GM11168 (cell line): Measurements from ENCODE around the gene PHACTR2.
"Not testable (repeated sequence)": the region's sequence is repeated elsewhere in the genome, so short reads cannot be mapped to it uniquely, and the experiment has no call there.

Source experiments
- in situ Hi-C: fragments of 300-500 bp; cut with MboI; formaldehyde crosslinking; loops from one replicate; pipeline ENCODE4 v1.12.0; 2022; ENCODE audit warnings: low sequenced_read_pairs; ENCODE audit not compliant: unreplicated experiment

Gene PHACTR2

DNA sequence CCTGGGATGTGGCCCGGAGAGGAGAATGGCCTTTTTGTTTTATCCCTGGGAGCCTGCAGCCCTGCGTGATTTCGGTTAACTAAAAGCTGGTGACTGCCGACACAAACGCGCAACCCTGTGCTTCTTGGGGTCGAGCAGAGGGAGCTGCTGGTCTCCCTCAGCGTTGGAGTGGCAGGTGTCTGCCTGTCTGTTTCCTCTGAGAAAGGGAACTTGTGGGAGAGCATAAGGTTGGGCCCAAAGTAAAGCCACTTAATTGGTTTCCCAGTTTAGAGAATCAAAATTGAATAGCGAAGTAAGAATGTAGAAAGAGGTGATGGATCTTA, 165.9 kb downstream of the PHACTR2 start:
- in situ Hi-C loops, result no loop called here

DNA sequence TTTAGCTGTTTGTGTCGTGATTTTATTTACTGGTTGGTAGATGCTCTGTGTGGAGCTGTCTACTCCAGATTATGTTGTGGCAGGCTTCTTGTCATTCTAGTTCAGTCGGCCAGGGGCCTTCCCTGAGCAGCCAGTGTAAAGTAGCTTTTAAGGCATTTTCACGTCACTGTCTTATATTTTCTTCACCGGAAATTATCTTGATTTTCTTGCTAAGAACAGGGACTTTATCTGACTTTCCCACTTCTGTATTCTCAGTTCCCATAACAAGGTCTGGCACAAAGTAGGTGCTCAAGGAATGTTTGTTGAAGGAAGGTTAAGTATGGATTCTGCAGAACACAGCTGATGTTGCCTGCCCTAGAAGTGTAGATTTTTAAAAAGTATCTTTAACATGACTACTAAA, 166.2 kb downstream of the PHACTR2 start:
- in situ Hi-C loops, result no loop called here

DNA sequence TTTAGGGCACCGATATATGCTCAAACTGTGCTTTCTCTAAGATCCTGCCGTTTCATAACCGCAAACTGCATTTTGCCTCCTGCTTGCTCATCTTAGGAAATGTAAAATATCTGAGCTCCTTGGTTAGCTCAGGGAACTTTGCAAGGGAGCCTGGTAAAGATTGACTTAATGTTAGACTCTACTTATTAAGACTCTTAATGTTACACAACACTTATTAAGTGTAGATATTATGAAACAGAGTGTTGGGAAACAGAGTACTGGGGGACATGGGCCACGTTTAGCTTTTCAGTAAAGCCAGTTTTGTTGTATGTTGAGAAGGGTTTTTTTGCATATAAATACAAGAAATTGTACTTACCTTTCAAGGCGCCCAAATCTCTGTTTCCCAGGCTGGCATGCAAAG, 167.3 kb downstream of the PHACTR2 start:
- in situ Hi-C loops, result no loop called here

DNA sequence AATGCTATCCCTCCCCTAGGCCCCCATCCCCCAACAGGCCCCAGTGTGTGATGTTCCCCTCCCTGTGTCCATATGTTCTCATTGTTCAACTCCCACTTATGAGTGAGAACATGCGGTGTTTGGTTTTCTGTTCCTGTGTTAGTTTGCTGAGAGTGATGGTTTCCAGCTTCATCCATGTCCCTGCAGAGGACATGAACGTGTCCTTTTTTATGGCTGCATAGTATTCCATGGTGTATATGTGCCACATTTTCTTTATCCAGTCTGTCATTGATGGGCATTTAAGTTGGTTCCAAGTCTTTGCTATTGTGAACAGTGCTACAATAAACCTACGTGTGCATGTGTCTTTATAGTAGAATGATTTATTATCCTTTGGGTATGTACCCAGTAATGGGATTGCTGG, 173.9 kb downstream of the PHACTR2 start:
- in situ Hi-C loops, result not testable (repeated sequence)

DNA sequence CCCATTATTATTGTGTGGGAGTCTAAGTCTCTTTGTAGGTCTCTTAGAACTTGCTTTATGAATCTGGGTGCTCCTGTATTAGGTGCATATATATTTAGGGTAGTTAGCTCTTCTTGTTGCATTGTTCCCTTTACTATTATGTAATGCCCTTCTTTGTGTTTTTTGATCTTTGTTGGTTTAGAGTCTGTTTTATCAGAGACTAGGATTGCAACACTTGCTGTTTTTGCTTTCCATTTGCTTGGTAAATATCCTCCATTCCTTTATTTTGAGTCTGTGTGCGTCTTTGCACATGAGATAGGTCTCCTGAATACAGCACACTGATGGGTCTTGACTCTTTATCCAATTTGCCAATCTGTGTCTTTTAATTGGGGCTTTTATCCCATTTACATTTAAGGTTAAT, 177.3 kb downstream of the PHACTR2 start:
- in situ Hi-C loops, result not testable (repeated sequence)

DNA sequence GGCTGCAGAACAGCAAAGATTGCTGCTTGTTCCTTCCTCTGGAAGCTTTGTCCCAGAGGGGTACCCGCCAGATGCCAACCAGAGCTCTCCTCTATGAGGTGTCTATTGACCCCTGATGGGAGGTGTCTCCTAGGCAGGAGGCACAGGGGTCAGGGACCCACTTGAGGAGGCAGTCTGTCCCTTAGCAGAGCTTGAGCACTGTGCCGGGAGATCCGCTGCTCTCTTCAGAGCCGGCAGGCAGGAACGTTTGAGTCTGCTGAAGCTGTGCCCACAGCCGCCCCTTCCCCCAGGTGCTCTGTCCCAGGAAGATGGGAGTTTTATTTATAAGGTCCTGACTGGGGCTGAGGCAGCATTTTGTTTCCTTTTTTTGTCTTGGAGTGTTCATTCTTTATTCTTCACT, 179.0 kb downstream of the PHACTR2 start:
- in situ Hi-C loops, result not testable (repeated sequence)

DNA sequence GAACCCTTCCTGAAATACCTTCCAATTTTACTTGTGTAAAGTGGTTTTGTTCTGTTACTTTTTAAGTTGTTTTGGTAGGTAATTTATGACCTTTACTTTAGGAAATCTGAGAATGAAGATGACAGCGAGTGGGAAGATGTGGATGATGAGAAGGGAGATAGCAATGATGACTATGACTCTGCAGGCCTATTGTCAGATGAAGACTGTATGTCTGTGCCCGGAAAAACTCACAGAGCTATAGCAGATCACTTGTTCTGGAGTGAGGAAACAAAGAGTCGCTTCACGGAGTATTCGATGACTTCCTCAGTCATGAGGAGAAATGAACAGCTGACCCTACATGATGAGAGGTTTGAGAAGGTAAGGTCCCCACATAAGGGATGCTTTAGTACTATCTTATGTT, 179.9 kb downstream of the PHACTR2 start:
- in situ Hi-C loops, result no loop called here

DNA sequence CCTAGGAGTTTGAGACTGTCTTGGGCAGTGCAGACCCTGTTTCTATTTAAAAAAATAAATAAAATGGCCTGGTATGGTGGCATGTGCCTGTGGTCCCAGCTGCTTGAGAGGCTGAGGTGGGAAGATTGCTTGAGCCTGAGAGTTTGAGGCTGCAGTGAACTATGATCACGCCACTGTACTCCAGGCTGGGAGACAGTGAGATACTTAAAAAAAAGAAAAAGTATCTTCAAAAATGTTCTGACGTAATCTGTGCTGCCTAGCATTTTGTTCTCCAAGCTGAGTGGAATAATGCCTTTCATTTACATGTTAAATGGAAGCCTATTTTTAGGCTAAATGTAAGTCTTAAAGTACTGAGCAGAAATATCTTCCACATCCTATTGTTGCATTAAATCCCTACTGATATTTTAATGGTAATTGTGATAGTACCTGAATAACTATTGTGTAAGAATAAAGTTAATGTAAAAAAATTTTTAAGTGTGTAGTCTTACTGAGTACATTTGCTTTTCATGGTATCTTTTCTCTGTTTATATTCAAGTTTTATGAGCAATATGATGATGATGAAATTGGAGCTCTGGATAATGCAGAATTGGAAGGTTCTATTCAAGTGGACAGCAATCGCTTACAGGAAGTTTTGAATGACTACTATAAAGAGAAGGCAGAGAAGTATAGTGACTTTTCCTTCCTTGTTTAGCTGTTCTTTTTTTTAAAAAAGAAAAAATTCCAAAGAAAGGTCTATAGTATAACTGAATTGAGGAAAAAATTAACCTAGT, 182.3 kb downstream of the PHACTR2 start:
- in situ Hi-C loops, result no loop called here

DNA sequence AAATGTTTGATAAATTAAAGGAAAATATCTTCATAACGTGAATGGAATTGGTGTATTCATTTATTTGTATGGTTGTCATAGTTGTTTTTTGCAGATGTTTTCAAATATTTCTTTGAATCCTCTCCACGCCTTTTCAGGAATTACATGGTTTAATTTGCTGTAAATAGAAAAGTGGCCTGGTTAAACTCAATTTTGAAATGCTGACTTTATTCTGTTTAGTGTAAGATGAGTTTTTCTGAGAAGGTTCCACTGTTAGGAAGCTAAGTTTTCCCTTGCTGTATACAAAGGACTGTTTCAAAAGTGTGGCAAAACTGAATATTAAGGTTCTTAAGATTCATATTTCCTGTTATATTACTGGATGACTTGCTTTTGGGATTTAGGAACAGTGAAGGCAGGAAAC, 186.0 kb downstream of the PHACTR2 start:
- in situ Hi-C loops, result no loop called here

DNA sequence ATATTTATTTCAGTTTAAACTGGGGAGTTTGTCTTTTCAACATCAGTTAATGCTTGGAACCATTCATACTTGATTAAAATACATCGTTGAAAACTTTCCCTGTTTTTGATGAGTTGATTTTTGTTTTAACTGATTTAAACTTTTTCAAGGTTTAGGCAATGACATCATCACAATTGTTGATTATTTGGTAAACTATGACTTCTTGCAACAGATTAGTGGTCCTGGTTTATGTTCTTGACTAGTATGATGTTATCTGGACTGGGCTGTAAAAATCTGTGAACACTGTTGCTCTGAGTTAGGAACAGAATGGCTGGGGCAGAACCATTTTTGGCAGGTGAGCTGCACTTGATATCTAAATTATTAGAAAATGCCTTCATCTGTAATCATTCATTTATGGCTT, 186.5 kb downstream of the PHACTR2 start, which contains the start of gene ZC2HC1B:
Gene ZC2HC1B, plus strand, starts transcription at position 241 of the 400 bp plus-strand sequence. Its CDS starts 66 bp downstream, at position 307.
- in situ Hi-C loops, result no loop called here

DNA sequence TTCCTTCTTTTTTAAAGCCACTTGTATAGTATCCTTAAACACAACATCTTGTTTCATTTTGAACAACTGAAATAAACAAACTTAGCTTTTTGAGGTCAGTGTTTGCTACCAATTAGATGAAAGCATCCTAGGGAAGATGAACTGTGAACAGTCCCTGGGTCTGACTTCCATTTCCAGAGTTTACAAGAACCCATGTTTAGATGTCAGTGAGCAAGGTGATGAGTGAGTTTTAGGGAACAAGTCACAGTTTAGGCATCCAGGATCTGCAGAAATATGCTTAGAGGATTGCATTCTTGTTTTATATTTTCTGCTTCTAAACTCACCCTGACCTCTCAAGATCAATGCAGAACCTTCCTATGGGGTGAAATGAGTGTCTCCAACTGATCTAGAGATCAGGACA, 189.5 kb downstream of the PHACTR2 start:
- in situ Hi-C loops, result no loop called here

DNA sequence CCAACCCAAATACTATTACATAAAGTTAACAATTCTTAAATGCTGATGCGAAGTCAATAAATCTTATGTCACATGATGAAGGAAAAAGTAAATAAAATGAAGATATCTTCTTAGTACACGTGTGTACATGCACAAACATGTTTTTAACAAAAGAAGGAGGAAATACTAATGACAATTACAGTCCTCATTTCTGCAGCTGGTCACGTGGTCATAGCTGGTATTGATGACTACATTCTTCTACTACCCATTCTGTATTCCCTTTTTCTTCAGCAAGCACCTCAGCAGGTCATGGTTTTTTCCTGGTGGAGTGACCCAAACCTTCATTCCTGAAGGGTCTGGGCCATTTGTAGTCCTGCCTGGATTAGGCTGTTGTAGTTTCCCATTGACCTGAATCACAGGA, 191.0 kb downstream of the PHACTR2 start:
- in situ Hi-C loops, result not testable (repeated sequence)

DNA sequence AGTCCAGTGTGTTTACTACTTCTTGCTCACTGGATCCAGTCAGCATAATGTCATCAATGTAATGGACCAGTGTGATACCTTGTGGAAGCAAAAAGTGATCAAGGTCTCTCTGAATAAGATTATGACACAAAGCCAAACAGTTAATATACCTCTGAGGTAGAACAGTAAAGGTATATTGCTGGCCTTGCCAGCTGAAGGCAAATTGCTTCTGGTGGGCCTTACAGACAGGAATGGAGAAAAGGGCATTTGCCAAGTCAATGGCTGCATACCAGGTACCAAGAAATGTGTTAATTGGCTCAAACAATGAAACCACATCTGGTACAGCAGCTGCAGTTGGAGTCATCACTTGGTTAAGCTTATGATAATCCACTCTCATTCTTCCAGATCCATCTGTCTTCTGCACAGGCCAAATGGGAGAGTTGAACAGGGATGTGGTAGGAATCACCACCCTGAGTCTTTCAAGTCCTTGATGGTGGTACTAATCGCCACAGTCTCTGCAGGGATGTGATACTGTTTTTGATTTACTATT, 193.5 kb downstream of the PHACTR2 start:
- in situ Hi-C loops, result not testable (repeated sequence)

DNA sequence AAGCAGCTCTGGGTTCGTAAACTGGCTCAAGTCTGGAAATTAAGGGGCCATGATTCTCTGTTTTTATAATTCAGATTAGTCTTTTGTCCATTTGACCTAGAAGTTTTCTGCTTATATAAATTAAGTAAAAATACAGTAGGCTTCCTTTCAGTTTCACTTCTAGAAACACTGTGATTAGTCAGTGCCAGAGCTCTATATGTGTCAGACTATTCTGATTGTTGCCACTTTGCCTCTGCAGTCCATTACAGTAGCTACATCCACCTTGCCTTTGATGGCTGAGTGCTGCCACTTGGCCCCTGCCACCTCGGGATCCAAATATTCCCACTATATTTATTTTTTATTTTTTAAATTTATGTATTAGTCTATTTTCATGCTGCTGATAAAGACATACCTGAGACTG, 194.4 kb downstream of the PHACTR2 start:
- in situ Hi-C loops, result no loop called here

DNA sequence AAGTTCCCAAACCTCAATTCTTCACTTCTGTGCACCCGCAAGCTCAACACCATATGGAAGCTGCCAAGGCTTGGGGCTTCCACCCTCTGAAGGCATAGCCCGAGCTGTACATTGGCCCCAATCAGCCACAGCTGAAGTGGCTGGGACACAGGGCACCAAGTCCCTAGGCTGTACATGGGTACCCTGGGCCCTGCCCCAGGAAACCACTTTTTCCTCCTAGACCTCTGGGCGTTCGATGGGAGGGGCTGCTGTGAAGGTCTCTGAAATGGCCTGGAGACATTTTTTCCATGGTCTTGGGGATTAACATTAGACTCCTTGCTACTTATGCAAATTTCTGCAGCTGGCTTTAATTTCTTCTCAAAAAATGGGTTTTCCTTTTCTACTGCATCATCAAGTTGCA, 195.8 kb downstream of the PHACTR2 start:
- in situ Hi-C loops, result not testable (repeated sequence)

DNA sequence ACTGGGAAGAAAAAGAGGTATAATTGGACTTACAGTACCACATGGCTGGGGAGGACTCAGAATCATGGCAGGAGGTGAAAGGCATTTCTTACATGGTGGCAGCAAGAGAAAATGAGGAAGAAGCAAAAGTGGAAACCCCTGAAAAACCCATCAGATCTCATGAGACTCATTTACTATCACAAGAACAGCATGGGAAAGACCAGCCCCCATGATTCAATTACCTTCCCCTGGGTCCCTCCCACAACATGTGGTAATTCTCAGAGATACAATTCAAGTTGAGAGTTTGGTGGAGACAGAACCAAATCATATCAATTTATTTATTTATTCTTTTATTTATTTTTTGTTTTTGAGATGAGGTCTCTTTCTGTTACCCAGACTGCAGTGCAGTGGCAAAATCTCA, 196.7 kb downstream of the PHACTR2 start:
- in situ Hi-C loops, result not testable (repeated sequence)

DNA sequence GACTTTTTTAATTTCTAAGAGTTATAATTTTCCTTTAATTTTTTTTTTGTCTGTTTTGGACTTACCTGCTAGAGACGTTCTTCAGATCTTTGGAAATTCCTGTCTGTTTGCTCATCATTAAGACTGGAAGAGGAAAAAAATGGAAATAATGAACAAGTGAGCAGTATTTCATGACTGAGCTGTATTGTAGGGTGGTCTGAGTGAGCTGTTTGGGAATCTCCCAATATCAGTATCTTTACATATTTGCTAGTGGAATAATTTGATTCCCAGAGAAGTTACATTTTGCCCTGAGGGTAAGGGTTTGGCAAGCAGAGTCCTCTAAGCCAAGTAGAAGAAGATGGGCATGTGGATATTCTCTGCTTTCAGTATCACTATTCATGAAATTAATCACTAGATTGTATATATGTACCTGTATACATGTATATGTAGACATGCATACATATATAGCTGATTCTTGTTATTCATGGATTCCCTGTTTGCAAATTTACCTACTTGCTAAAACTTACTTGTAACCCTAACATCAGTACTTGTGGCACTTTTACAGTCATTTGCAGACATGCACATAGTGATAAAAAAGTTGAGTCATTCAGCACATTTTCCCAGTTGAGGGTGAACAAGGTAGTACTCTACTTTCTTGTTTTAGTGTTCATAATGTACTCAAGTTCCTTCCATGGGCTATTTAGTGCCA, 200.0 kb downstream of the PHACTR2 start:
- in situ Hi-C loops, result no loop called here

DNA sequence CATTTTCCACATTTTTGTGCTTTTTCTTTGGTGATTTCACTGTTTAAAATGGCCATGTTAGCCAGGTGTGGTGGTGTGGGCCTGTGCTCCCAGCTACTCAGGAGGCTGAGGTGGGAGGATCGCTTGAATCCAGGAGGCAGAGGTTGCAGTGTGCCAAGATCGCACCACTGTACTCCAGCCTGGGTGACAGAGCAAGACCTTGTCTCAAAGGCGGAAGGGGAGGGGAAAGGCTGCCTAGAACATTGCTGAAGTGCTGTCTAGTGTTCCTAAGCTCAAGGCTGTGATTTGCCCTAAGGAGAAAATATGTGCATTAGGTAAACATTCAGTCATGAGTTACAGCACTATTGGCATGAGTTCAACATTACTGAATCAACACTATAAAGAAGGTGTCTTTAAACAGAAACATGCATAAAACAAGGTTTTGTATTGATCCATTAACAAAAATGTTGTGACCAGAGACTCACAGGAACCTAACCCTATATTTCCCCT, 200.6 kb downstream of the PHACTR2 start:
- in situ Hi-C loops, result no loop called here

DNA sequence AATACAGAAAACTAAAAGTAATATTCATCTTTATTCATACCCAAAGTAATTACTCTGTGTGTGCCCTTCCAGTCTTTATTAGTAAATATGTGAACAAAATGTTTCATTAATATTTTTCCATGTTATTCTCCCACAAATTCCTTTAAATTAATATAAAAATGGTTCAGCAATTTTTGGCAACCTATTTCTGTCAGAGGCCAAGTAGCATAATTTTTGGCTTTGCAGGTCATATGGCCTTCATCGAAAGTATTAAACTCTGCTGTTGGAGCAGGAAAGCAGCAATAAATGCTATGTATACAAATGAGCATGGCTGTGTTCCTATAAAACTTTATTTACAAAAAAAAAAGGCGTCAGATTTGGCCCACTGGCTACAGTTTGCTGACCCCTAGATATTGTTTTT, 202.6 kb downstream of the PHACTR2 start:
- in situ Hi-C loops, result no loop called here
